Epithelial cell of alveolus of lung (primary cell): Measurements from ENCODE around the gene TENT4A. TPM values are rescaled to one million over a fixed set of nuclear protein-coding genes. Genes with fewer than 3 reads are reported as not detected.

ENCODE experiments used
- total RNA-seq: library from RNA; depleted of rRNA; stranded (reverse); fragments of >200 nt; gene quantifications from 2 replicates; pipeline ENCODE4 v1.2.1, GENCODE V29; 2015

The TENT4A gene
- 11.1 and 11.7 TPM in 2 replicates for total RNA-seq

GRCh38 chr5:6713274-6714225, at the start of gene TENT4A:
TSS of gene TENT4A (plus strand) at chr5:6713432. CDS start at chr5:6713984, 552 bp downstream.

Other genes starting within 250 kb of the TENT4A start
- gene NSUN2, start 80.4 kb upstream of the TENT4A start, total RNA-seq, result 21.8 and 26.5 TPM in 2 replicates
- gene SRD5A1, start 80.0 kb upstream of the TENT4A start, total RNA-seq, result 5.2 and 35.5 TPM in 2 replicates